COR-L47 (cell line): ENCODE data around the gene OR2T11.
"Not testable (repeated sequence)": the region's sequence is repeated elsewhere in the genome, so short reads cannot be mapped to it uniquely, and the experiment has no call there.

Source experiments
- DNase-seq: peaks from one replicate; lab custom pipeline; 2025; lab: John Stamatoyannopoulos, UW

Gene OR2T11

DNA sequence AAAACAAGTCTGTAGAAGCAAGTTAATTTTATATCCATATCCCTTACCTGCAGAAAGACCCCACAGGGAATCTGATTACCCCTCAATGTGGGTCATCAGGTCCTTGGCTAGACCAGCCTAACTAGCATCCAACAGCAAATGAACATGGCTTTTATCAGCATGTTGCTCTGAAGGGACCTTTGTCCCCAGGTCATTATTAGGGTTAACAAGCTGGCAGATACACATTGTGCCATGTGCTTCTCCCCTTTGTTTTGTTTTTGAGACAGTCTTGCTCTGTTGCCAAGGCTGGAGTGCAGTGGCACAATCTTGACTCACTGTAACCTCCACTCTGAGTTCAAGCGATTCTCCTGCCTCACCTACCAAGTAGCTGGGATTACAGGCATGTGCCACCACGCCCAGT, at the start of gene OR2T11:
TSS of gene OR2T11 (minus strand) at position 101 of the 400 bp plus-strand sequence. CDS start 7,963 bp downstream, outside the sequence.
- DNase-seq: not testable (repeated sequence)

GRCh38 chr1:248681651-248682050, 46.8 kb upstream of the OR2T11 start:
- DNase-seq: no peak

DNA sequence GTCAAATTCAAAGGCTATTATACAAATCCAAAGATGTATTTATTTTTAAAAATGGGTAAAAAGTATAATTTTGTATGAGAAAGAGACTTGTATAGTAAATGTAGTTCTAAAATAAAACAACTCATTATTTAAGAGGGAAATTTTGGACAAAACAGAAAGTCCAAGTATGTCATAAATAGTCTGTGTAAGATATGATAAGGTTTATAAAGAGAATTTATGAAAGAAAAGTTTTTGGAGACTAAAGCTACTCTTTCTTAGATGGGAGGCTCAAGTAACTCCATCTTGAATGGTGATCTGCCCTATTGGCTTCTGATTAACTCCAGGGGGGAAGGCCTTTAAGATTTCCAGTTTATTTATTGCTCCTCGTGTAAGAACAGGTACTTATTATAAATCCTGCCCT, 35.1 kb upstream of the OR2T11 start:
- no peak for DNase-seq

- DNase-seq: not testable (repeated sequence)
These were observed 28.8 kb upstream of the OR2T11 start for GRCh38 chr1:248663453-248664328.

DNA sequence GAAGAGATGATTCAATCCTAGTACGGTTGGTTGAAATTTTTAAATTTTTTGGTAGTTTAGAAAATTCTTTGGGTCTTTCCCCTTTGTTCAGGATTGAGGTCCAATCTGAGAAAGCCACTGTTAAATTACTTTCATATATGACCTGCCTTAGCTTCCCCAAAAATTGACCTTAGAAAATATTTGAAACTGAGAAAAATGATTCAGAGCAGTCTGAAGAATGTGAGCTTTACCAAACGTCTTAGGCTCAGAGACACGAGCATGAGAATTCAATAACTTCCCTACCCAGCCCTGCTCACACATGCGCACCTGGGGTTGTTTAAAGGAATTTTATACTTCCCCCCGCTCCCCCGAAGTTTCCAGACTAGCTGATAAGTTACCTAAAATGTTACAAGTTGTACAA, 21.9 kb upstream of the OR2T11 start:
- DNase-seq: not testable (repeated sequence)

DNA sequence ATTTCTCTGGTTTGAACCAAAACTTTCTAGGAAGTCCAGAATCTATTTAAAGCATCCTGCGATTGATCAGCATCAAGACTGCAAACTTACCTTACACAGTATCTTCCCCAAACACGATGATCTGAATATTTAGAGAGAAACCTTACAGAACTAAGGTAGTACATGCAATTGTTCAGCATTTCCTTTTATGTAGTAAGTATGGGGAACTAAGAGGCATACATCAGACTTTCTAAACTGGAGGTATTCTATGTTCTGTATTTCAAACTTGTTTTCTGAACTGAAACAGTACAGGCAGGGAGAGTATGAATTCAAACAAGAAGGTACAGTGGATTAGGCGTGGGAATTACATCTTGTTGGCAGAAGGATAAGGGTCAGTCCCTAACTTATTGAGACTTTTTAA, 20.5 kb upstream of the OR2T11 start, which contains the start of gene OR2T27:
TSS of gene OR2T27 (minus strand) at position 175 of the 400 bp plus-strand sequence. CDS start 4,644 bp downstream, outside the sequence.
- DNase-seq: not testable (repeated sequence)

GRCh38 chr1:248648770-248649536, 14.1 kb upstream of the OR2T11 start:
- DNase-seq: not testable (repeated sequence)

GRCh38 chr1:248645178-248645577, 10.3 kb upstream of the OR2T11 start, which contains the start of gene OR2T35:
Gene OR2T35, minus strand, starts transcription at chr1:248645278. Its CDS starts 6,020 bp downstream, at chr1:248639258.
- DNase-seq: not testable (repeated sequence)

- not testable (repeated sequence) for DNase-seq
These were observed 8.2 kb upstream of the OR2T11 start for GRCh38 chr1:248642971-248643651.

- DNase-seq: not testable (repeated sequence)
These were observed 6.7 kb upstream of the OR2T11 start for GRCh38 chr1:248641583-248641982.

- DNase-seq: not testable (repeated sequence)
These were observed 6.0 kb upstream of the OR2T11 start for GRCh38 chr1:248640906-248641305.

- DNase-seq: not testable (repeated sequence)
These were observed 4.8 kb upstream of the OR2T11 start for GRCh38 chr1:248639652-248640051.

DNA sequence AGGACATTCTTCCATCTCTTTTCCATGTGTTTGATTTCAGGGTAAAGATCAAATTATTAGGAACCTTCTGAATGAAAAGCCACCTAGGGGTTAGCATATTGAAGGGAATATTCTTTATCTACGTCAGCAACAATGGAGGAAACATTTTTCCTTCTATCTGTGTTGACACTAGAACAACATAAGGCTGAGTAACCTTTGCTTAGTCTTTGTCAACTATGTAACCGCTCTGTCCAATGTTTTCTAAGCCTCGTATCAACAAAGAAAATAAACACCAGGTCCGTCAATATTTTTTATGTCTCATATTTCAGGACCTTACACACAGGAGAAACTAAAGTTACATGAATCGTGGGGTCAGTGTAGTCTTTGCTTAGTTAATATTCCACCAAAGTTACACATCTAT, 1.7 kb upstream of the OR2T11 start:
- not testable (repeated sequence) for DNase-seq

DNA sequence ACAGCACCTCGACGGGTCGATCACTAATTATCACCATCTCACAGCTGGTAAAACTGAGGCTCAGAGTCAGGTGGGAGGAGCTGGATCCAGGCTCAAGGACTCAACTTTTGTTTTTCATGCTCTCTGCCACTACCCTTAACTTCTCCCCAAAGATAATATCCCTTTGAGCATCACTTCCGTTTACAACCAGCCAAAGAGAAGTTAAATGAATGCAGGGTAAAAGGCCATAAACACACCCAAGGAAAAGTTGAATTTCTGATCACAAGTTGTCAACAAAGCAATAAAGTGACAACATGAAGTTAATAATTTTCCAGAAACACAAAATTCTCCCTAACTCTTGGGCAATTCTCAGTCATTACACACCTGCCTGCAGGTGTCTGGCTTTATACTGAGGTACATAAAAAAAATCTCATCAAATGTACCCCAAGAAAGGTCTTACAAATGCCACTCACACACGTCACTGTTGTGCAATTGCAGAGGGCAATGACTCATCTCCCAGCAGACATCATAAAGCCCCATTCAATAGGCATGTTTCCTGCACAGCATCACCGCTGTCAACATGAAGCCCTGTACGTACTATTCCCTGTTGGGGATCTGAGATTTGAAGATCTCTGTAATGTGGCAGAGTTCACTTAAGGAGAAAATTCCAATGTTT, 3.4 kb downstream of the OR2T11 start:
- no peak for DNase-seq

GRCh38 chr1:248630551-248630950, 4.3 kb downstream of the OR2T11 start:
- DNase-seq: no peak

GRCh38 chr1:248627971-248628844, 6.7 kb downstream of the OR2T11 start:
- DNase-seq: no peak

- DNase-seq: no peak
These were observed 8.9 kb downstream of the OR2T11 start for GRCh38 chr1:248625971-248626370.

DNA sequence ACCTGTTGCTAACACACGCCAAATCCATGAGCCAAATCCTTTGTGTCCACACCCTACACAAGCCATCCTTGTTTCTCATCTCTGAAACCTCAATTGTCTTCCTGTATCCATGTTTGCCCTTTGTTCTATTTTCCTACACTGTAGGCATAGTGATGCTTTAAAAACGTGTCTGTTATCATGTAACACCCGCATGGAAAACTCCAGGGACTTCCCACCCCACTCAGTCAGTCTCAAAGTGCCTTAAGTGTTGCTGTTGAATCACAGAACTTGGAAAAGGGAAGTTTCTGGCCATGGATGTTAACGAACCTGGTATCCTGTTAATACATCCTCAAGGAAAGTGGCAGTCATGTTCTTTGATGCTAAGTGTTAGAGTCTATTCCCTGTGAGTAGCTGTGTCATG, 9.7 kb downstream of the OR2T11 start:
- no peak for DNase-seq

- no peak for DNase-seq
These were observed 12.3 kb downstream of the OR2T11 start for GRCh38 chr1:248622570-248623001.

- DNase-seq: no peak
These were observed 13.1 kb downstream of the OR2T11 start for GRCh38 chr1:248621770-248622169.
